ENCODE measurements around the gene TSPAN18.

- no peak for TF ChIP-seq CTCF (IDR thresholded peaks at IDR 0.05; ENCODE audit: low read length)
- no peak for TF ChIP-seq EZH2 (IDR thresholded peaks at IDR 0.05; ENCODE audit: borderline replicate concordance, low read length)
Measured at GRCh38 chr11:44972746-44973435, 246.1 kb downstream of the TSPAN18 start.

All from OCI-LY1 (cell line).